ENCODE measurements around the gene CYP4B1.
"Not testable (repeated sequence)": the region's sequence is repeated elsewhere in the genome, so short reads cannot be mapped to it uniquely, and the experiment has no call there.

CYP4B1 gene

DNA sequence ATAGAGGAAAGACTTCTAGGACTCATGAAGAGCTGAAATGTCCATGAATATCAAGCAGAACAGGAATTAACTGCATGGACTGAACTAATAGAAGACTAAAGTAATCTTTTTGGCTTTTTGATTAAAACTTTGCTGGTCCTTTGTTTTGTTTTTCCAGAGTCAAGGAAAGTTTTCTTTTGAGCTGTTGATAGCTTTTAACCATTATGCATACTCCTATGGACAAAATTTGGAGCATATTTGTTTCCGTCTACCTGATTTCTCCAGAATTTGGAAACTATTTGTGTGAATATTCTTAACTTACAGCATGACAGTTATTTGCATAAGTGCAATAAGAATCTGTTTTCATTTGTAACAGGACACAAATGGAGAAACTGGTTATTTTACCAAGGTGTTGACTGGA is 24.5 kb upstream of the CYP4B1 start:
- TF ChIP-seq, protein P1, sequence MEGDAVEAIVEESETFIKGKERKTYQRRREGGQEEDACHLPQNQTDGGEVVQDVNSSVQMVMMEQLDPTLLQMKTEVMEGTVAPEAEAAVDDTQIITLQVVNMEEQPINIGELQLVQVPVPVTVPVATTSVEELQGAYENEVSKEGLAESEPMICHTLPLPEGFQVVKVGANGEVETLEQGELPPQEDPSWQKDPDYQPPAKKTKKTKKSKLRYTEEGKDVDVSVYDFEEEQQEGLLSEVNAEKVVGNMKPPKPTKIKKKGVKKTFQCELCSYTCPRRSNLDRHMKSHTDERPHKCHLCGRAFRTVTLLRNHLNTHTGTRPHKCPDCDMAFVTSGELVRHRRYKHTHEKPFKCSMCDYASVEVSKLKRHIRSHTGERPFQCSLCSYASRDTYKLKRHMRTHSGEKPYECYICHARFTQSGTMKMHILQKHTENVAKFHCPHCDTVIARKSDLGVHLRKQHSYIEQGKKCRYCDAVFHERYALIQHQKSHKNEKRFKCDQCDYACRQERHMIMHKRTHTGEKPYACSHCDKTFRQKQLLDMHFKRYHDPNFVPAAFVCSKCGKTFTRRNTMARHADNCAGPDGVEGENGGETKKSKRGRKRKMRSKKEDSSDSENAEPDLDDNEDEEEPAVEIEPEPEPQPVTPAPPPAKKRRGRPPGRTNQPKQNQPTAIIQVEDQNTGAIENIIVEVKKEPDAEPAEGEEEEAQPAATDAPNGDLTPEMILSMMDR (IDR thresholded peaks at IDR 0.05), result no peak
- Histone ChIP-seq H3K27me3 (no peaks in the 10 kb centered on the region), H3K36me3 (no peaks in the 10 kb centered on the region), H3K4me1 (ENCODE audit: control insufficient read depth in 1 of 2, insufficient read depth in 1 of 2, low read depth in 1 of 2, low read length in 1 of 2) (no peaks in the 10 kb centered on the region), H3K4me3 (ENCODE audit: low read depth in 1 of 2, low read length in 1 of 2) (no peak overlapping the region), H3K27ac (no peak overlapping the region), H3K9me3 (peaks cover 21% of the 10 kb centered on the region)

DNA sequence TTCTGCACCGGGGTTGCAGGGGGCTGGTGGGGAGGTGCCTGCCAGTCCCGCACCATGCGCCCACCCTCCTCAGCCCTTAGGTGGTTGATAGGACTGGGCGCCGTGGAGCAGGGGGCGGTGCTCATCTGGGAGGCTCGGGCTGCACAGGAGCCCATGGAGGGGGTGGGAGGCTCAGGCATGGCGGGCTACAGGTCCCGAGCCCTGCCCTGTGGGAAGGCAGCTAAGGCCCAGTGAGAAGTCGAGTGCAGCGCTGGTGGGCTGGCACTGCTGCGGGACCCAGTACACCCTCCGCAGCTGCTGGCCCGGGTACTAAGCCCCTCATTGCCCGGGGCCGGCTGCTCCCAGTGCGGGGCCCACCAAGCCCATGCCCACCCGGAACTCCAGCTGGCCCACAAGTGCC is 20.4 kb upstream of the CYP4B1 start:
- not testable (repeated sequence) for H3K27ac ChIP-seq; H3K4me3 ChIP-seq (ENCODE audit: low read depth in 1 of 2, low read length in 1 of 2)

DNA sequence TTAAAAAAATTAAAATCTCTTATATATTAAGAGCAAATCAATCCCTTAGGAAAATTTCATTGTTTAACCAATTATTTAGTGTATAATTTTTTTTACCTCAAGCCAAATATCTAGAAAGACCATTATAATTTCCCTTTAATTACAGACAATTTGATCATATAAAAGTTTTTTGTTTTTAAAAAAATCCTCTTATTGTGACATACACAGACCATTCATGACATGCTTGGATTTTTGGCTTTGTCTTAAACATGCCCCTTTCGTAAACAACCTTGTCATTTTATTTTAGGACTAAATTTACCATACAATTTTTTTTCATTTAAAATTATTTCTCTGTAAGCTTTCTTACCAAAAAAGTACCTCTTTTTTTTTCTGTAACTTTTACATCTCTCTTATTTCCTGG is 14.2 kb upstream of the CYP4B1 start:
- Histone ChIP-seq H3K36me3 (no peaks in the 10 kb centered on the region), H3K4me1 (ENCODE audit: control insufficient read depth in 1 of 2, insufficient read depth in 1 of 2, low read depth in 1 of 2, low read length in 1 of 2) (no peaks in the 10 kb centered on the region), H3K27me3 (peaks cover 5% of the 10 kb centered on the region), H3K27ac (no peak overlapping the region), H3K9me3 (no peaks in the 10 kb centered on the region), H3K4me3 (ENCODE audit: low read depth in 1 of 2, low read length in 1 of 2) (no peak overlapping the region)
- TF ChIP-seq, protein P1 (IDR thresholded peaks at IDR 0.05), result no peak

More for the DNA sequence above, 20.4 kb upstream of the CYP4B1 start:
- not testable (repeated sequence) for H3K9me3 ChIP-seq; H3K4me1 ChIP-seq (ENCODE audit: control insufficient read depth in 1 of 2, insufficient read depth in 1 of 2, low read depth in 1 of 2, low read length in 1 of 2); H3K27me3 ChIP-seq; H3K36me3 ChIP-seq

DNA sequence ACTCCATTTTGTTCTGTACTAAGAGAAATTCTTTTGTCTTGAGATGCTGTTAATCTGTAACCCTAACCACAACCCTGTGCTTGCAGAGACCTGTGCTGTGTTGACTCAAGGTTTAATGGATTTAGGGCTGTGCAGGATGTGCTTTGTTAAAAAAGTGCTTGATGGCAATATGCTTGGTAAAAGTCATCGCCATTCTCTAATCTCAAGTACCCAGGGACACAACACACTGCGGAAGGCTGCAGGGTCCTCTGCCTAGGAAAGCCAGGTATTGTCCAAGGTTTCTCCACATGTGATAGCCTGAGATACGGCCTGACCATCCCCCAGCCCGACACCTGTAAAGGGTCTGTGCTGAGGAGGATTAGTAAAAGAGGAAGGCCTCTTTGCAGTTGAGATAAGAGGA is 10.2 kb upstream of the CYP4B1 start:
- H3K4me3 ChIP-seq (ENCODE audit: low read depth in 1 of 2, low read length in 1 of 2); H3K36me3 ChIP-seq; H3K4me1 ChIP-seq (ENCODE audit: control insufficient read depth in 1 of 2, insufficient read depth in 1 of 2, low read depth in 1 of 2, low read length in 1 of 2); H3K27ac ChIP-seq; H3K9me3 ChIP-seq: not testable (repeated sequence)
- peaks cover 11% of the 10 kb centered on the region for H3K27me3 ChIP-seq

DNA sequence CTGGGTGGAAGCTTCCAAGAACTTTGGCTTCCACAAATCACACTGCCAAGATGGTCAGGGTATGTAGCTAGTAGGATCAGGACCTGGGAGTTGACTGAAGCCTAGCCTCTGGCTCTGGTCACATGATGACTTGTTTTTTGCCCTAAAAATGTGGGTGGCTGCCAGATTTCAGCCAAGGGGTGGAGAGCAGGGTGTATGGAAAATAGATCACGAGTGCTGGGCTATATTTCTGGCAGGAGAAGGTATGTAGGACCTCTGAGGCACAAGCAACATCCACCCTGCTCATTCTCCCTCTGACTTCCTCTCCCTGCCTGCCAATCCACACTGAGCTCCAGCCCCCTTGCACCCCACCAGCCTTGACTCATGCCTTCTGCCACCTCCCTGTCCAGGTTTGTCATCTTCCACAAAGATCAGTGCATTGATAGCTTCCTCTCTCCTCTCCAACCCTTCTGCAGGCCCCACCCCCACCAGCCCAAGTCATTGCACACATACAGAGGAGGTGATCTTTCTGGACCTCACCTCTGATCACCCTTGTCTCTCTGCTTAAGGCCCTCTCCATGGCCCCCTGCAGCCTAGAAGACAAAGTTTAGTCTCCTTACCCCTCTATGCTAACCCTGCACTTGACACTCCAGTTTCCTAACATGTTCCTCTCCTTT is 8.3 kb upstream of the CYP4B1 start:
- no peaks in the 10 kb centered on the region for H3K36me3 ChIP-seq
- no peaks in the 10 kb centered on the region for H3K9me3 ChIP-seq
- no peak overlapping the region for H3K4me3 ChIP-seq (ENCODE audit: low read depth in 1 of 2, low read length in 1 of 2)
- peaks cover 11% of the 10 kb centered on the region for H3K27me3 ChIP-seq
- H3K4me1 ChIP-seq (ENCODE audit: control insufficient read depth in 1 of 2, insufficient read depth in 1 of 2, low read depth in 1 of 2, low read length in 1 of 2), result no peaks in the 10 kb centered on the region
- no peak overlapping the region for H3K27ac ChIP-seq
- TF ChIP-seq, protein P1 (IDR thresholded peaks at IDR 0.05), result no peak

DNA sequence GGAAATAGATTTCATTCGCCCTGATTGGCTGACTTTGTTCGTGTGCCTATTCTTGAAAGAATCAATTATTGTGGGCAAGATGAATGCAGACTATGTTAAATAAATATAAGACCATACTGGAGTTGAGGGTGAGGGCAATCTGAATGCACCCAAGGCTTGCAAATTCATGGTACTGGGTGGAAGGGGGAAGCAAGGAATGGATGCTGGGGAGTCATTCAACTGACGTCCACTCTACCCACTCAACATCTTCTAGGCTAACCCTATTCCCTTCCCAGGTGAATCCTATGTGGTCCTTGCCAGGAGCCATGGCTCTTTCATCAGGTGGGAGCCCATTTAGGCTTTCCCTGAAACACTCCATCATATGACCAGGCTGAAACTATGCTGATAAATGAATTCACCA is 5.7 kb upstream of the CYP4B1 start:
- Histone ChIP-seq H3K9me3 (no peaks in the 10 kb centered on the region), H3K4me1 (ENCODE audit: control insufficient read depth in 1 of 2, insufficient read depth in 1 of 2, low read depth in 1 of 2, low read length in 1 of 2) (no peaks in the 10 kb centered on the region), H3K36me3 (no peaks in the 10 kb centered on the region), H3K27ac (no peak overlapping the region), H3K27me3 (peaks cover 13% of the 10 kb centered on the region), H3K4me3 (ENCODE audit: low read depth in 1 of 2, low read length in 1 of 2) (no peak overlapping the region)
- TF ChIP-seq, protein P1 (IDR thresholded peaks at IDR 0.05), result no peak

Measured in neutrophil (primary cell).